Endothelial cell of umbilical vein (primary cell): ENCODE measurements around the gene ADCY5. TPM values are rescaled to one million over a fixed set of nuclear protein-coding genes. Genes with fewer than 3 reads are reported as not detected.

Experiments used
- BruUV-seq: library from RNA; stranded (reverse); fragments of 400-500 nt; replicated peaks from 2 replicates; lab custom pipeline; 2021; lab: Mats Ljungman, UMichigan
- CTCF ChIA-PET: fragments of 300-600, 350-600 bp; sonication (Branson Sonifier 250); formaldehyde crosslinking; loops from one replicate; lab custom pipeline; 2021; ENCODE audit warnings: antibody characterized with exemption, inconsistent platforms; lab: Charles Lee
- POLR2A ChIA-PET: fragments of 300-600, 350-600 bp; sonication (Branson Sonifier 250); formaldehyde crosslinking; loops from one replicate; lab custom pipeline; 2021; ENCODE audit warnings: antibody characterized with exemption, inconsistent platforms; lab: Charles Lee
- DNase-seq: peaks from one replicate; pipeline ENCODE4 v3.0.0-alpha.2; 2011; ENCODE audit warnings: low read depth, low spot score
- FAIRE-seq: peaks from 2 replicates; lab custom pipeline; 2011; peaks lifted over from hg19 to GRCh38; lab: Jason Lieb, UNC
- H2AFZ ChIP-seq: 2 replicates; pipeline ENCODE4 v1.6.0; 2012; ENCODE audit warnings: low read depth, low read length, control low read depth, inconsistent platforms
- H3K27ac ChIP-seq: 2 replicates; pipeline ENCODE4 v1.5.1; 2011; ENCODE audit warnings: low read depth, mild to moderate bottlenecking, control low read depth, low read length, moderate library complexity; ENCODE audit not compliant: insufficient read depth
- H3K27me3 ChIP-seq, 2 experiments: 2 replicates each; pipeline versions ENCODE4 v1.6.0 to v1.6.1; 2011; ENCODE audit warnings: low read length in 2 of 2, mixed read lengths in 1 of 2; ENCODE audit not compliant: control insufficient read depth in 2 of 2, insufficient read depth in 2 of 2
- H3K36me3 ChIP-seq, 2 experiments: 2 replicates in 1 of 2; 3 replicates in 1 of 2; pipeline ENCODE4 v1.5.1; 2011; ENCODE audit warnings: low read length in 2 of 2, mild to moderate bottlenecking in 1 of 2, moderate library complexity in 1 of 2; ENCODE audit not compliant: control insufficient read depth in 2 of 2, insufficient read depth in 2 of 2; ENCODE audit errors: extremely low read depth in 1 of 2
- H3K4me1 ChIP-seq: 3 replicates; pipeline ENCODE4 v1.5.1; 2011; ENCODE audit warnings: mild to moderate bottlenecking, low read length; ENCODE audit not compliant: control insufficient read depth, insufficient read depth; ENCODE audit errors: extremely low read depth
- H3K4me2 ChIP-seq: 2 replicates; pipeline ENCODE4 v1.6.1; 2011; ENCODE audit warnings: low read length, control low read depth, mixed read lengths; ENCODE audit not compliant: insufficient read depth
- H3K4me3 ChIP-seq, 3 experiments: fragments of 200-600 bp in 1 of 3; sonication (generic), shearing (Covaris generic) in 1 of 3; replicated peaks in 1 of 3; 2 replicates each; pipeline ENCODE4 v1.5.1; 2011 to 2016; ENCODE audit warnings: control low read depth in 3 of 3, low read length in 3 of 3, mild to moderate bottlenecking in 2 of 3, inconsistent platforms in 1 of 3, low read depth in 1 of 3, moderate library complexity in 1 of 3; ENCODE audit not compliant: insufficient read depth in 1 of 3
- H3K79me2 ChIP-seq: 2 replicates; pipeline ENCODE4 v1.6.0; 2012; ENCODE audit warnings: low read length, inconsistent platforms; ENCODE audit not compliant: control insufficient read depth, insufficient read depth
- H3K9ac ChIP-seq: replicated peaks from 2 replicates; pipeline ENCODE3; 2011; ENCODE audit warnings: low read length, control low read depth; ENCODE audit not compliant: insufficient read depth; ENCODE audit errors: extremely low read depth
- H3K9me1 ChIP-seq: replicated peaks from 3 replicates; pipeline ENCODE4 v1.6.0; 2011; ENCODE audit warnings: mild to moderate bottlenecking, low read length; ENCODE audit not compliant: control insufficient read depth, insufficient read depth; ENCODE audit errors: extremely low read depth
- H3K9me3 ChIP-seq: replicated peaks from 2 replicates; pipeline ENCODE4 v1.5.1; 2012; ENCODE audit warnings: low read length, inconsistent platforms; ENCODE audit not compliant: control insufficient read depth, insufficient read depth
- H4K20me1 ChIP-seq: replicated peaks from 2 replicates; pipeline ENCODE3; 2011; ENCODE audit warnings: mild to moderate bottlenecking, low read length; ENCODE audit not compliant: control insufficient read depth, insufficient read depth; ENCODE audit errors: extremely low read depth
- EZH2 ChIP-seq: IDR thresholded peaks from 2 replicates; pipeline ENCODE4 v1.6.1; 2012; ENCODE audit warnings: borderline replicate concordance, low read depth, mild to moderate bottlenecking, moderate library complexity, low read length, inconsistent platforms; ENCODE audit not compliant: severe bottlenecking
- FOS ChIP-seq: IDR thresholded peaks from 2 replicates; pipeline ENCODE4 v1.6.1; 2011; ENCODE audit warnings: mild to moderate bottlenecking, low read length, moderate library complexity, borderline replicate concordance; ENCODE audit not compliant: insufficient read depth
- GATA2 ChIP-seq: IDR thresholded peaks from 2 replicates; pipeline ENCODE4 v1.7.0; 2011; ENCODE audit warnings: low read depth, mild to moderate bottlenecking, moderate library complexity, mixed read lengths, low read length; ENCODE audit not compliant: insufficient read length, insufficient read depth
- JUN ChIP-seq: IDR thresholded peaks from 2 replicates; pipeline ENCODE4 v1.6.1; 2011; ENCODE audit warnings: borderline replicate concordance, low read depth; ENCODE audit not compliant: insufficient read length, insufficient read depth
- MYC ChIP-seq: IDR thresholded peaks from one replicate; pipeline ENCODE4 v1.6.1; 2011; ENCODE audit warnings: mild to moderate bottlenecking, low read depth, low read length
- POLR2AphosphoS5 ChIP-seq: IDR thresholded peaks from 2 replicates; pipeline ENCODE4 v1.6.1; 2012; ENCODE audit warnings: low read depth, mild to moderate bottlenecking, control low read depth, low read length, moderate library complexity; ENCODE audit not compliant: insufficient read depth
- dilution Hi-C: fragments of 300-500 bp; cut with MboI; formaldehyde crosslinking; loops from one replicate; pipeline ENCODE4 v1.15.0; 2019; ENCODE audit warnings: low sequenced_read_pairs; ENCODE audit not compliant: extremely low pct_ligation_motif_present
- intact Hi-C: fragments of 100-400 bp; cut with micrococcal nuclease; formaldehyde crosslinking; loops from one replicate; pipeline ENCODE4 v1.10.0; 2022
- polyA plus RNA-seq, 4 experiments: library from polyadenylated mRNA; depleted of rRNA in 3 of 4; stranded (reverse) in 3 of 4; unstranded in 1 of 4; fragments of >200 nt; gene quantifications; 2 replicates each; pipeline versions ENCODE4 v1.2.1 to v1.2.3, GENCODE V29; 2011 to 2012; ENCODE audit warnings: missing spikeins in 1 of 4
- total RNA-seq: library from RNA; stranded (reverse); gene quantifications from 2 replicates; pipeline ENCODE4 v1.2.3, GENCODE V29; 2021
- TF ChIP-seq, protein P1 (sequence below): IDR thresholded peaks from 2 replicates; pipeline ENCODE4 v1.6.1; 2011; ENCODE audit not compliant: insufficient read depth, insufficient read length

Gene ADCY5
- total and polyA plus RNA-seq, 2 donors (not counting 3 experiments of a cell fraction or from before 2014, with no cell fraction given), result 0.01 TPM; not detected in 1

DNA sequence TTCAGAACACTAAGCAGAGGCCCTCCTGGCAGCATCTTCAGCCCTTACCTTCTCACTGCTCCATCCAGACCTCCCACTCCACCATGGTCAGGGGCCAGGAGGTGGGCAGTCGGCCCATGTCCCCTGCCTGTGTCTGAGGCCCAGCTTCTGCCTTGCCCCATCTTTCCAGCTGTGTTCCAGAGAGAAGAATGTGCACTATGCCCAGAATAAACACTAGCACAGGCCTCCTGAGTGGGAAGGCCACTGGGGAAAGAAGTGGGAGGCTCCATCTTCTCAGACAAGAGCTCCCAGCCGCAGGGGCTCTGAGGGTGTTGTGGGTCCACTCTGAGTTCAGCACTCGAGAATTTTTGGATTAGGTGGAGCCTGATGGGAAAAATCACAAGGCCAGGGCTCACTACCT is 44.5 kb downstream of the ADCY5 start:
- no peaks in the 10 kb centered on the region for H3K9me3 ChIP-seq
- no peak for FAIRE-seq
- DNase-seq, result no peak
- ChIA-PET CTCF (no interaction called here), POLR2A (no interaction called here)
- no peak overlapping the region for H3K27ac ChIP-seq
- no peak overlapping the region for H3K9ac ChIP-seq
- dilution Hi-C loops (no loop called here), intact Hi-C loops (no loop called here)
- H3K27me3 ChIP-seq, result peaks cover 6% of the 10 kb centered on the region in 2 experiments
- H3K4me3 ChIP-seq, result no peak overlapping the region
- no peak for TF ChIP-seq JUN
- TF ChIP-seq, protein P1, sequence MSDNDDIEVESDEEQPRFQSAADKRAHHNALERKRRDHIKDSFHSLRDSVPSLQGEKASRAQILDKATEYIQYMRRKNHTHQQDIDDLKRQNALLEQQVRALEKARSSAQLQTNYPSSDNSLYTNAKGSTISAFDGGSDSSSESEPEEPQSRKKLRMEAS, result no peak
- TF ChIP-seq MYC, result no peak
- no peak for TF ChIP-seq FOS
- H3K79me2 ChIP-seq, result no peaks in the 10 kb centered on the region
- no peaks in the 10 kb centered on the region for H4K20me1 ChIP-seq
- no peaks in the 10 kb centered on the region for H3K9me1 ChIP-seq
- no TSS peak for BruUV-seq
- no peak overlapping the region for H3K4me2 ChIP-seq
- no peaks in the 10 kb centered on the region for H3K36me3 ChIP-seq
- H3K4me1 ChIP-seq, result no peaks in the 10 kb centered on the region
- no peak overlapping the region for H2AFZ ChIP-seq

DNA sequence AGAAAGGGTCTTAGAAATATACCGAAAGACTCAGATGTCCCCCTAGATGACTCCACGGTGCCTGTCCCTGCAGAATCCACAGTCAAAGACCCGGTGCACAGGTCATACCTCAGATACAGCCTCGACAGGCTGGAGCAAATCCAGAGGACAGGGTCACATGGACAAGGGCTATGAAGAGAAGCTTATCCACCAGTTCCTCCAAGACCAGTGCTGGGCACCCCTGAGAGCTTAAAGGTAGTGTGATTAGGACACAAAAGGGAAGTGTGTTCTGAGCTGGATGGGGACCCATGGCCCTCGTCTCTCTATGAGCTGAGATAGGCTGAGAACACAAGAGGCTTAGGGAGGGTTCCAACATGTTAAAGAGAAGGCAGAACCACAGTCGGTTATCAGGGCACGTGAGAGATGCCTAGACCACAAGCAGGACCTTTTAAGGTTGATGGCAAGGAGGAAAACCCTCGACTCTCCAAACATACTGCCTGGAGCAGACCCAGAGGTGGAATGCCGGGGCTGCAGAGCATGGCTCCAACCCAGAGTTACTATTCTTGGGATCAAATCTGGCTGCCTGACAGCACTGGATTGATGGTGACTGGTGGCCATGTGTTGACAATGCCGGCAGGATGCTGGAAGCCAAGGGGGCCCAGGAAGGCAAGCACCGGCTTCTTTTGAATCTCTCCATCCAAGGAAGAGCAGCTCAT is 46.9 kb downstream of the ADCY5 start:
- Histone ChIP-seq H3K9me3 (no peaks in the 10 kb centered on the region), H3K4me2 (no peak overlapping the region), H3K4me1 (no peaks in the 10 kb centered on the region), H3K4me3 (no peak overlapping the region), H3K79me2 (no peaks in the 10 kb centered on the region), H3K9ac (no peak overlapping the region), H4K20me1 (no peaks in the 10 kb centered on the region), H3K27me3 (peaks cover 14 to 16% of the 10 kb centered on the region in 2 experiments), H3K36me3 (no peaks in the 10 kb centered on the region), H3K9me1 (no peaks in the 10 kb centered on the region), H3K27ac (no peak overlapping the region), H2AFZ (no peak overlapping the region)
- intact Hi-C loops (no loop called here), dilution Hi-C loops (no loop called here)
- TF ChIP-seq POLR2AphosphoS5 (no peak), FOS (no peak), GATA2 (no peak), MYC (no peak), EZH2 (no peak)
- DNase-seq (no peak), FAIRE-seq (no peak)
- ChIA-PET POLR2A (no interaction called here), CTCF (interaction anchor here (0.8 to 1.2 kb wide), 2 partner anchors 9 to 87 kb away, joined by 3 to 5 read pairs; no protein-coding TSS in a partner anchor)
- BruUV-seq, result no TSS peak
